ENCODE measurements around the gene COPG1. TPM values are rescaled to one million over a fixed set of nuclear protein-coding genes. Genes with fewer than 3 reads are reported as not detected.

Gene COPG1
- total and polyA plus RNA-seq, 10 of the 15 experiments (the other 5 are each of a cell fraction or from before 2014, with no cell fraction given): 54.8 to 143 (median 91.2) TPM

GRCh38 chr3:129233538-129233937 is 15.9 kb upstream of the COPG1 start (continued):
- TF ChIP-seq SKIL (IDR thresholded peaks at IDR 0.05; ENCODE audit: low read depth, poor library complexity, severe bottlenecking) (no peak), ATF7 (IDR thresholded peaks at IDR 0.05; ENCODE audit: low read depth) (no peak), RAD51 (IDR thresholded peaks at IDR 0.05) (peak; percentile 82), CHD1 (IDR thresholded peaks at IDR 0.05; ENCODE audit: low read depth, low read length) (no peak), POLR2AphosphoS5 (IDR thresholded peaks at IDR 0.05; ENCODE audit: low read length) (no peak), NR2F1 (conservative IDR thresholded peaks at IDR 0.05) (peak; percentile 81), SMC3 (IDR thresholded peaks at IDR 0.05; ENCODE audit: borderline replicate concordance, low read length) (no peak), STAT3 (IDR thresholded peaks at IDR 0.05; ENCODE audit: low read depth, low read length) (no peak), SP1 (IDR thresholded peaks at IDR 0.05; ENCODE audit: low read depth, low read length) (no peak), KLF5 (IDR thresholded peaks at IDR 0.05; ENCODE audit: partially characterized antibody) (no peak), NRF1 (conservative IDR thresholded peaks at IDR 0.05; ENCODE audit: low read depth, low read length) (no peak), FOS (IDR thresholded peaks at IDR 0.05; ENCODE audit: borderline replicate concordance, extremely low read depth, insufficient read length) (no peak), BCL11A (IDR thresholded peaks at IDR 0.05; ENCODE audit: low read depth, low read length) (0 out of 2 replicates have a peak, but pooled peaks have one; percentile 29), ZBTB40 (IDR thresholded peaks at IDR 0.05; ENCODE audit: borderline replicate concordance) (no peak), SUPT20H (IDR thresholded peaks at IDR 0.05; ENCODE audit: borderline replicate concordance, control insufficient read depth, low read depth, low read length) (no peak), CUX1 (IDR thresholded peaks at IDR 0.05; ENCODE audit: insufficient replicate concordance, low read depth, low read length) (no peak)
